Measurements from ENCODE around the gene MYOM1. TPM values are rescaled to one million over a fixed set of nuclear protein-coding genes. Genes with fewer than 3 reads are reported as not detected.

Gene MYOM1
- total RNA-seq, 1 experiment from 2014 or later = 0.92 TPM

DNA sequence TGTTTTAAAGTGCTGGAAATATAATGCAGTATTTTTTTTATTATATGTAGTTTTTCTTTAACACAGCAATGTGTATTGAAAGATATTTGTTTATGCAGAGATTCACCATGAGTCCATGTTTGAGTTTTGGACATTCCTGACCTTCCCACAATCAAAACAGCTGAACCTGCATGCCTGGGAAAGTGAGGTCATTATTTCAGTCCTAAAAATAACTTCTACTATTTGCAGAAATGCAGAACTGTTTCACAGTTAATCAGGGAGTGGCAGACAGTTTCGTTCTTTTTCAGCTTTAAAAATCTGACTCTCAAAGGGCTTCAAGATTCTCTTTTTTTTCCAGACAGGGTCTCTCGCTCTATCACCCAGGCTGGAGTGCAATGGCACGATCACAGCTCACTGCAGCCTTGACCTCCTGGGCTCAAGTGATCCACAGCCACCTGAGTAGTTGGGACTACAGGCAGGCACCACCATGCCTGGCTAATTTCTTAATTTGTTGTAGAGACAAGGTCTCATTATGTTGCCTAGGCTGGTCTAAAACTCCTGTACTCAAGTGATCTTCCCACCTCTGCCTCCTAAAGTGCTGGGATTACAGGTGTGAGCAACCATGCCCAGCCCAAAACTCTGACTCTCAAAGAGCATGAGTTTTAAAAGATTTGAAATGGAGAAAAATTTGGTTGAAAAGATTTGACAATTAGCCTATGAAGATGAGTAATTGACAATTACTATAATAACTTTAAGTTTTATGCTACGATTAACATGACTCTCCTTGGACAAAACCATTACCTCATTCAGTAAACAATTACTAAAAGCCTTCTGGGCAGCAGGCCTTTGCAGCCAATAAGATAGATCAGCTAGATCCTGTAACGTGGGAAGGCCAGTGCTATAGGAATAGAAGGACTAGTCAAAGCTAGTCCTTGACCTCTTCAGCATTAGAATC lies 37.2 kb upstream of the MYOM1 start:
- no peak overlapping the region for H3K4me3 ChIP-seq (ENCODE audit: low read depth in 2 of 2, low read length in 2 of 2)
- H3K4me1 ChIP-seq (ENCODE audit: control insufficient read depth, insufficient read depth, low read length) = peaks cover 63% of the 10 kb centered on the region
- intact Hi-C loops (cut with micrococcal nuclease; ENCODE audit: unreplicated experiment) = no loop called here
- BruUV-seq (replicated peaks) = no TSS peak
- no peak for ATAC-seq
- H3K27me3 ChIP-seq (ENCODE audit: control insufficient read depth, insufficient read depth, low read length) = no peaks in the 10 kb centered on the region
- H3K9me3 ChIP-seq (ENCODE audit: control insufficient read depth, insufficient read depth, low read depth, low read length) = no peaks in the 10 kb centered on the region
- TF ChIP-seq TCF7L2 (IDR thresholded peaks at IDR 0.05; ENCODE audit: low read depth, low read length) (no peak), POLR2AphosphoS5 (IDR thresholded peaks at IDR 0.05; ENCODE audit: low read depth, low read length) (no peak), SIN3A (IDR thresholded peaks at IDR 0.05; ENCODE audit: borderline replicate concordance, insufficient read depth, low read depth, low read length) (no peak)
- TF ChIP-seq, protein P1, sequence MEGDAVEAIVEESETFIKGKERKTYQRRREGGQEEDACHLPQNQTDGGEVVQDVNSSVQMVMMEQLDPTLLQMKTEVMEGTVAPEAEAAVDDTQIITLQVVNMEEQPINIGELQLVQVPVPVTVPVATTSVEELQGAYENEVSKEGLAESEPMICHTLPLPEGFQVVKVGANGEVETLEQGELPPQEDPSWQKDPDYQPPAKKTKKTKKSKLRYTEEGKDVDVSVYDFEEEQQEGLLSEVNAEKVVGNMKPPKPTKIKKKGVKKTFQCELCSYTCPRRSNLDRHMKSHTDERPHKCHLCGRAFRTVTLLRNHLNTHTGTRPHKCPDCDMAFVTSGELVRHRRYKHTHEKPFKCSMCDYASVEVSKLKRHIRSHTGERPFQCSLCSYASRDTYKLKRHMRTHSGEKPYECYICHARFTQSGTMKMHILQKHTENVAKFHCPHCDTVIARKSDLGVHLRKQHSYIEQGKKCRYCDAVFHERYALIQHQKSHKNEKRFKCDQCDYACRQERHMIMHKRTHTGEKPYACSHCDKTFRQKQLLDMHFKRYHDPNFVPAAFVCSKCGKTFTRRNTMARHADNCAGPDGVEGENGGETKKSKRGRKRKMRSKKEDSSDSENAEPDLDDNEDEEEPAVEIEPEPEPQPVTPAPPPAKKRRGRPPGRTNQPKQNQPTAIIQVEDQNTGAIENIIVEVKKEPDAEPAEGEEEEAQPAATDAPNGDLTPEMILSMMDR (IDR thresholded peaks at IDR 0.05) = no peak
- TF ChIP-seq, protein P2, sequence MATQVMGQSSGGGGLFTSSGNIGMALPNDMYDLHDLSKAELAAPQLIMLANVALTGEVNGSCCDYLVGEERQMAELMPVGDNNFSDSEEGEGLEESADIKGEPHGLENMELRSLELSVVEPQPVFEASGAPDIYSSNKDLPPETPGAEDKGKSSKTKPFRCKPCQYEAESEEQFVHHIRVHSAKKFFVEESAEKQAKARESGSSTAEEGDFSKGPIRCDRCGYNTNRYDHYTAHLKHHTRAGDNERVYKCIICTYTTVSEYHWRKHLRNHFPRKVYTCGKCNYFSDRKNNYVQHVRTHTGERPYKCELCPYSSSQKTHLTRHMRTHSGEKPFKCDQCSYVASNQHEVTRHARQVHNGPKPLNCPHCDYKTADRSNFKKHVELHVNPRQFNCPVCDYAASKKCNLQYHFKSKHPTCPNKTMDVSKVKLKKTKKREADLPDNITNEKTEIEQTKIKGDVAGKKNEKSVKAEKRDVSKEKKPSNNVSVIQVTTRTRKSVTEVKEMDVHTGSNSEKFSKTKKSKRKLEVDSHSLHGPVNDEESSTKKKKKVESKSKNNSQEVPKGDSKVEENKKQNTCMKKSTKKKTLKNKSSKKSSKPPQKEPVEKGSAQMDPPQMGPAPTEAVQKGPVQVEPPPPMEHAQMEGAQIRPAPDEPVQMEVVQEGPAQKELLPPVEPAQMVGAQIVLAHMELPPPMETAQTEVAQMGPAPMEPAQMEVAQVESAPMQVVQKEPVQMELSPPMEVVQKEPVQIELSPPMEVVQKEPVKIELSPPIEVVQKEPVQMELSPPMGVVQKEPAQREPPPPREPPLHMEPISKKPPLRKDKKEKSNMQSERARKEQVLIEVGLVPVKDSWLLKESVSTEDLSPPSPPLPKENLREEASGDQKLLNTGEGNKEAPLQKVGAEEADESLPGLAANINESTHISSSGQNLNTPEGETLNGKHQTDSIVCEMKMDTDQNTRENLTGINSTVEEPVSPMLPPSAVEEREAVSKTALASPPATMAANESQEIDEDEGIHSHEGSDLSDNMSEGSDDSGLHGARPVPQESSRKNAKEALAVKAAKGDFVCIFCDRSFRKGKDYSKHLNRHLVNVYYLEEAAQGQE (IDR thresholded peaks at IDR 0.05; ENCODE audit: insufficient read depth in 1 of 2, low read depth in 2 of 2, low read length in 1 of 2) = no peak
- no peak overlapping the region for H3K27ac ChIP-seq (ENCODE audit: low read length)
- ChIA-PET CTCF (no interaction called here), POLR2A (no interaction called here)
- peaks cover 54% of the 10 kb centered on the region for H3K36me3 ChIP-seq (ENCODE audit: control insufficient read depth, insufficient read depth, low read length)
- in situ Hi-C loops (cut with HindIII; ENCODE audit: low pct_unique_long_range_greater_than_20kb, low sequenced_read_pairs) = no loop called here
- DNase-seq (ENCODE audit: low read depth, low spot score) = no peak

DNA sequence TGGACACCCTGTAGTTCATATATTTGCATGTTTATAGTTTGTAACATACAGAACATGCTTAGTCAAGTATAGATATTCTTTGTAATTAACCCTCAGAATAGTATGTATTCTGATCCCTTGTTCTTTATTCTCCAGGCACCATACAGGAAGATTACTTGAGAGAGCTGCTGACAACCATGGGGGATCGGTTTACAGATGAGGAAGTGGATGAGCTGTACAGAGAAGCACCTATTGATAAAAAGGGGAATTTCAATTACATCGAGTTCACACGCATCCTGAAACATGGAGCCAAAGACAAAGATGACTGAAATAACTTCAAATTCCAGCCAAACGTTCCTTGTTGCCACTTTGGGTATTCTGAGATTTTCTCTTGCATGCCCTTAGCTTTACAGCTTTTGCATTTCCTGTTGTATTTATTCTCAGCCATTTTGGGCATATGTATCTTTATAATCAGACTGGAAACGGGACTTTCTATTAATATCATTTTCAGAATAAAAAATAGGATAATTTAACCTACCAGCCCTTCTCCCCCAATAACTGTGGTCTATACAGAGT lies 35.9 kb upstream of the MYOM1 start:
- in situ Hi-C loops (cut with HindIII; ENCODE audit: low pct_unique_long_range_greater_than_20kb, low sequenced_read_pairs) (no loop called here), intact Hi-C loops (cut with micrococcal nuclease; ENCODE audit: unreplicated experiment) (no loop called here)
- CTCF ChIA-PET = no interaction called here
- Histone ChIP-seq H3K4me3 (ENCODE audit: low read depth in 2 of 2, low read length in 2 of 2) (no peak overlapping the region), H3K36me3 (ENCODE audit: control insufficient read depth, insufficient read depth, low read length) (peaks cover 53% of the 10 kb centered on the region), H3K27ac (ENCODE audit: low read length) (no peak overlapping the region), H3K4me1 (ENCODE audit: control insufficient read depth, insufficient read depth, low read length) (peaks cover 74% of the 10 kb centered on the region), H3K9me3 (ENCODE audit: control insufficient read depth, insufficient read depth, low read depth, low read length) (no peaks in the 10 kb centered on the region), H3K27me3 (ENCODE audit: control insufficient read depth, insufficient read depth, low read length) (no peaks in the 10 kb centered on the region)
- no peak for DNase-seq (ENCODE audit: low read depth, low spot score)
- TF ChIP-seq SIN3A (IDR thresholded peaks at IDR 0.05; ENCODE audit: borderline replicate concordance, insufficient read depth, low read depth, low read length) (no peak), POLR2AphosphoS5 (IDR thresholded peaks at IDR 0.05; ENCODE audit: low read depth, low read length) (no peak), TCF7L2 (IDR thresholded peaks at IDR 0.05; ENCODE audit: low read depth, low read length) (no peak)
- TF ChIP-seq, protein P2 (IDR thresholded peaks at IDR 0.05; ENCODE audit: insufficient read depth in 1 of 2, low read depth in 2 of 2, low read length in 1 of 2) = no peak
- TF ChIP-seq, protein P1 (IDR thresholded peaks at IDR 0.05) = no peak
- POLR2A ChIA-PET = interaction anchor here (0.6 kb wide), 1 partner anchor 411 kb away, joined by 3 read pairs; no protein-coding TSS in a partner anchor
- no peak for ATAC-seq
- no TSS peak for BruUV-seq (replicated peaks)
